DMS 273 treated with DMSO at 0.1 percent for 48 hours (cell line): ENCODE measurements around the gene CDC6.

Experiments
- DNase-seq: peaks from one replicate; lab custom pipeline; 2025; lab: John Stamatoyannopoulos, UW

Gene CDC6

GRCh38 chr17:40340880-40341807, 53.5 kb downstream of the CDC6 start:
- DNase-seq: no peak

GRCh38 chr17:40341808-40342503, 54.3 kb downstream of the CDC6 start:
- no peak for DNase-seq

DNA sequence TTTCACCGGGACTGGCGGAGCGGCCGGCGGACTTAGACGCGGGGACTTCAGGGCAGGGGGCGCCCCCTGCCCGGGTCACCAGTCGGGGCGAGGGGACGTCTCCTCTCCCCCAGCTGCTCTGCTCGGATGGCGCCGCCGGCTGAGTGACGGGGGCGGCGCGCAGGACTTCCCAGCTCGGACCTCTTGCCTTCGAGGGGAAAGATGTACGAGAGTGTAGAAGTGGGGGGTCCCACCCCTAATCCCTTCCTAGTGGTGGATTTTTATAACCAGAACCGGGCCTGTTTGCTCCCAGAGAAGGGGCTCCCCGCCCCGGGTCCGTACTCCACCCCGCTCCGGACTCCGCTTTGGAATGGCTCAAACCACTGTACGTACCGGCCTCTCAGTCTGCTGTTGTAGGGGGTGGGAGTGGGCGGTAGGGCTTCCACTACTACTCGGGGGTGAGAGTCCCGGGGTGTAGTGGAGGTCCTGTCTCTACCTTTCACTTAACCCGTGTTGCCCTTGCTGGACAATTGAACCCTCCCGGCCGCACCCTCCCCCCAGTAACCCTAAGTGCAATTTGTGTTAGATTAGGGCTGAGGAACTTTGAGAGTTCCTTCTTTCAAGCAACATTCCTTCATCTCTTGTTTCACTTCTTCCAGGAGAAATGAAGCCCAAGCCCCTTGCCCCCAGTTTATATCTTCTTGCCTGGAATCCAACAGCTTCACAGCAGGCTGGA, 55.0 kb downstream of the CDC6 start:
- no peak for DNase-seq

GRCh38 chr17:40343219-40344119, 55.8 kb downstream of the CDC6 start:
- DNase-seq: no peak

- DNase-seq: no peak
Measured at GRCh38 chr17:40344421-40345160, 56.9 kb downstream of the CDC6 start.

- DNase-seq: no peak
Measured at GRCh38 chr17:40345161-40345993, 57.7 kb downstream of the CDC6 start.

- DNase-seq: no peak
Measured at GRCh38 chr17:40345994-40346764, 58.5 kb downstream of the CDC6 start.

- DNase-seq: no peak
Measured at GRCh38 chr17:40346765-40347158, 59.1 kb downstream of the CDC6 start.

- DNase-seq: no peak
Measured at GRCh38 chr17:40347319-40348135, 59.8 kb downstream of the CDC6 start.

DNA sequence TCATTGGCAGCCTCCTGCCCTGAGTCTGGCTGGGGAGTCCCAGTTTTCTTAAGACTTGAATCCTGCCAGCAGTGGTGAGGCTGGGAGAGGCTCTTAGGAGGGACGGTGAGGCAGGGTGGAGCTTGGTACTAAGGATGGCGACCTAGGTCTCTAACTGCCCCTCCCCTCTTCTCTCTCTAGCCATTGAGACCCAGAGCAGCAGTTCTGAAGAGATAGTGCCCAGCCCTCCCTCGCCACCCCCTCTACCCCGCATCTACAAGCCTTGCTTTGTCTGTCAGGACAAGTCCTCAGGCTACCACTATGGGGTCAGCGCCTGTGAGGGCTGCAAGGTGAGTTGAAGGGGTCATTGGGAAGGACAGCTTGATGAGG, 60.4 kb downstream of the CDC6 start:
- DNase-seq: no peak

DNA sequence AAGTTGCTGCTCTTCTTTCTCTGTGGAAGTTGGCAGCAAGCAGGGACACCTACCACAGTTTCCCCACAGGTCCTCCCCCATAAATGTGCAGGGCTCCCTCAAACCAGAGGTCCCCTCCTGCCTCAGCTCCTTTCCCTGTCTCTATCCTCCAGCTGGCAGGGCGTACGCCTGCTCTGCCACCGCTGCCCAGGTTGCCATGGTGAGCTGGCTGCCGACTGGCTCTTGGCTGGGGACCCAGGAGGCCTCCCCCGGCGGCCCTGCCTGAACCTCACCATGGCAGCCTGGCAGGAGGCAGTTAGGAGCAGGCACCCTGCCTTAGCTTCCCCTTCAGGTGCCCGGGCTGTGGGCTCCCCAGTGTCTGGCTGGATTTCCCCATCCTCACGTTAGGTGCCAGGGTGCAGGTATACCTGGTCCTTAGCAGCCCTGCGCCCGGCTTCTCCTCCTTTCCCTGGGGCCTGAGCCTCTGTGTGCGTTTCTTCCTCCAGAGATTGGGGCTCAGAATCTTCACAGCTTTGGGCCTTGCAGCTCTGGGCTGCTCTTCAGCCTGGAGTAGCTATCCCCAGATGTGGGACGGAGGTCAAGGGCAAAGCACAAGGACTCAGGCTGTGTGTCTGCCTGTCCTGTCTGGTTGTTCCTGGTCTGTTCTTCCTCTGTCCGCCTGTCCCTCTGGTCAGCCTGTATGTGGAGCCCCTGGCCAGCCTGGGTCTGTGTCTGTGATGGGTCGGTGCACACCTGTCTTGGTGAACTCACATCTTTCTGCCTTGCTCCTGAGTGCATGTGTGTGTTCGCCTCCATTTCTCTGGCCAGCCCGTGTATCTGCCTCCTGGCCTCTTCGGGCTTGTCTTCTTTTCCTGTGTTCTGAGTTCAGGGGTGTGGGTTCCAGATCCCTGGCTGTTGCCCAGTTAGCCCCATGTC, 61.1 kb downstream of the CDC6 start:
- DNase-seq: no peak

DNA sequence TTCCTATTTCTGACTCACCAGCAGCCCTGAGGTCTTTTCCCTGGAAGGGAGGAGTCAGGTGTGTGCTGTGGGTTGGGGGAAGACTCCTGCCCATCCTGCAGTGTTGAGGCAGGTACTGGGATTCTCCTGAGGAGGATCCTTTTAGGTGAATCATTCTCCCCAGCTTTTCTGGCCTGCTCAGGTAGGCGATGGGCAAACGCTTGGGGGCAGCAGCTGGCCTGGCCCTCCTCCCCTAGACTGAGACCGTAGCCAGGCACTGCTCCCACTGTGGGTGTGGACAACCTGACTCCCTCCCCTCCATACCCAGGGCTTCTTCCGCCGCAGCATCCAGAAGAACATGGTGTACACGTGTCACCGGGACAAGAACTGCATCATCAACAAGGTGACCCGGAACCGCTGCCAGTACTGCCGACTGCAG, 61.8 kb downstream of the CDC6 start:
- DNase-seq: no peak

GRCh38 chr17:40349895-40350688, 62.4 kb downstream of the CDC6 start:
- DNase-seq: no peak

GRCh38 chr17:40350689-40351358, 63.1 kb downstream of the CDC6 start:
- DNase-seq: no peak

- DNase-seq: no peak
Measured at GRCh38 chr17:40351359-40352236, 63.9 kb downstream of the CDC6 start.
